Activated T-helper 1 cell treated with Interleukin-2 at 50 U/mL for 16 hours (primary cell): ENCODE results near the gene TIGD2.
"Not testable (repeated sequence)": the region's sequence is repeated elsewhere in the genome, so short reads cannot be mapped to it uniquely, and the experiment has no call there.

ENCODE experiments used
- DNase-seq: peaks from one replicate; pipeline ENCODE4 v3.0.0-alpha.2; 2020; ENCODE audit warnings: low read depth

TIGD2 gene

DNA sequence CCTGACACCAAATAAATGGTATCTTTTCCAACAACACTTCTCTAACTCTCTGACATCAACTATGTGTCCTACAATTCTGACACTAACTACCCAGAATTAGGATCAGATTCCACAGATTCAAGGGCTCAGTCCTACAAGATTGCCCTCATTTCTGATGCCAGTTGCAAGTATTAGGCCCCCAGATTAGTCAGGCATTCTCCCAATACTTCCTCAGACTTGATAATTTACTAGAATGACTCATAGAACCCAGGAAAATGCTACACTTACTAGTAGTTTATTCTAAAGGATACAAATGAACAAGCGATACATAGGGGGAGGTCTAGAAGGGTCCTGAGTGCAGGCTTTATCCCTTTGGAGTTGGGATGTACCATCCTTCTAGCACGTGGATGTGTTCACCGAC lies 8.5 kb downstream of the TIGD2 start:
- DNase-seq = no peak

- DNase-seq = no peak
Measured at GRCh38 chr4:89121387-89122068, 10.2 kb downstream of the TIGD2 start.

DNA sequence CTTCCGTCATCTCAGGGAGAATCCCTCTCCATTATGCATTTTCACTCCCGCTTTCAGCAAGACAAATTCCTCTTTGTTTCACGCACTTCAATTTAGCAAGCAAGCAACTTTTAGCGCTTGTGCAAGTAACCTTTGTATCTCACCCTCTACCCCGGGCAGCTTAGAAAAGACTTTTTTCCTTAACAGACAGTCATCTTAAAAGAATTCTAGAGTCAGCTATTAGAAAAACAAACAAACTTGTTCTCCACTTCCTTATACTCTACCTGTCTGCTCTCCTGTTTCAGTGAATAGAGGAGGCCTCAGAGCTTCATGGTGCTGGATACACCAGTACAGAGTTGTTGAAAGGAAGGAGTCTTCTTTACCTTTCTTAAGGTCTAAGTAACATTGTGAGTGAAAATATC lies 12.1 kb downstream of the TIGD2 start:
- no peak for DNase-seq

DNA sequence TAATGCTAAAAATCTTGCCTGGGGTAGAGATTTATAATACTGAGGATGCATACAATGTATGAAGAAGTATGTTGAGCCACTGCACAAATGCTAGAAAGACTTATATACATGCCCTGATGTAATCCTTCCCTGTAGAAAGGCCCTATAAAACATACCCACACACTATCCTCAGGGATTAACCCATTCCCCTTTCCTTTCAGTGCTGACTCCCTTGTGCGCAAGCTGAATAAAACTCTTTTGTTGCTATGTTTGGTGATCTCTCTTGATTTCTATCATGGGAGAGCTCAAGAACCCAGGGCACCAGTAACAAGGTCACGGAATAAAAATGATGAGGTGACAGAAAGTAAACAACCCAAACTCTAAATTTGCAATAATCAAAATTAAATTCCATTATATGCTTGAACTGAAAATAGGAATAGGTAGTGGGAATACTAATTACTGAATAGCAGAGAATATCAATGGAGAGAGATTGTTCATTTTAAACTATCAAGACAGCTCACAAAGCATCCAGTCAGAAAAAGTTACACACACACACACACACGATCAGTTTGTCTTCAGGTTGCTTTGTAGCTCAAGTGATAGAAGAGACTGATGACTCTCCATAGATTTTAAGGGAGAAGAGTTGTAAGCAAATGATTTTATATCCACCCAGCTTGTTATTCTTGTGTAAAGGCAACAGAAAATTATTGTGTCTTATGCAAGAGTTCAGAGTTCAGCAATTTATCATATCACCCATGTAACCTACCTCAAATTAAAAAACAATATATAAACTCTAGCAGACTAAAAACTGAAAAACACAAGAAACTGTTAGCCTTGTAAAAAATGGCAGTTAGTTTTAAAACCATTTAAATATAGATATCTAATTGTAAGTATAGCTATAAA lies 14.8 kb downstream of the TIGD2 start:
- no peak for DNase-seq

DNA sequence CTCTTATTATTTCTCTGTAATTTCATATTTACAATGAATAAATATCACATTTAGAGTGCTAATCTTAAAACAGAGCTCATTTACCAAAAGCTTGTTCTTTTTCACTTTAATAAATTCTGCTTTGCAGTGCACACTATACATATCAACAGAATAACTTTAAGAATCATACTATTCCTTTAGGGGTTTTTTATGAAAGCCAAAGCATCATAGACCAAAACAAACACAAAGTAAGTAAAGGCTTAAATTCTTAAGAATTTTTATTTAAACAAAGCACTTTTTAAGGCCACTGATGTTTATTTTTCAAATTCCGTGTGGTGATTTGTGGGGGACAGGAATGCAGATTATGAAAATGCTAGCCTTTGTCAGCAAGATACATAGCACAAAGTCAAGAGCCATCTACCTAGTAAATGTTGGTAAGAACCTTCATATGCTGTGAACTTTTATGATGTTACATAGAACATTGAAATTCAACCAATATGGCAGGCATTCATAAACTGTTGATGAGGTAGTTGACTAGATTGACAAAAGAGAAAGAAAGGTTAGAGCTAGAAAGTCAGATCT lies 17.8 kb downstream of the TIGD2 start:
- no peak for DNase-seq

- DNase-seq = no peak
Measured at GRCh38 chr4:89134775-89135319, 23.5 kb downstream of the TIGD2 start.

- DNase-seq = no peak
Measured at GRCh38 chr4:89136525-89136924, 25.2 kb downstream of the TIGD2 start.

DNA sequence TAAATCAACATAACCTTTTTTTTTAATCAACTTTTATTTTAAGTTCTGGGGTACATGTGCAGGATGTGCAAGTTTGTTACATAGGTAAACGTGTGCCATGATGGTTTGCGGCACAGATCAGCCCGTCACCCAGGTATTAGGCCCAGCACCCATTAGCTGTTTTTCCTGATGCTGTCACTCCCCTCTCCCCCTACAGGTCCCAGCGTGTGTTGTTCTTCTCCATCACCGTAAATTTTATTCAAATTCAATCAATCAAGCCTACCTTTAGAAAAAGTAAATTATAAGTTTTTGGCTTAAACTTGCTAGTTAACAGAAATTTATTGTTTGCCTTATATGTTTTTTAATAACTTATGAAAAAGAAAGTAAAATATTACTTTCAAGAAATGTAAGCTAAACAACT lies 25.9 kb downstream of the TIGD2 start:
- DNase-seq = no peak

DNA sequence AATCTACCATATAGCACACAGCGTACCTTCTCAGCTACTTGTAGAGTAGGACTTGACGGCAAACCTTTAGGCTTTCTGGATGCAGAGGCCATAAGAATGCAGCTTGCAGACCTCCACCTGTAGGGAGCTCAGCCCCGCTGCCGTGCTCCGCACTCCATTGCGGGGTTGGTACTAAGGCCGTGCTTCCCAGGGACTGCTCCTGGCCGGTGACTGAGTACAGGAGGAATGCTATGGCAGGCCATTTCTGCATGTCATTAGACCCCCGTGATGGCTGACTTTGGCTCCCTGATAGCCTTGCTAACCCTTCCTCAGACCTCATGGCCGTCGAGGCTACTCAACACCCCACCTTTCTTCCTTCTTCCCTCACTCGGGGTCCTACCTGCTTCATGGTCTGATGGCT lies 26.4 kb downstream of the TIGD2 start:
- no peak for DNase-seq

DNA sequence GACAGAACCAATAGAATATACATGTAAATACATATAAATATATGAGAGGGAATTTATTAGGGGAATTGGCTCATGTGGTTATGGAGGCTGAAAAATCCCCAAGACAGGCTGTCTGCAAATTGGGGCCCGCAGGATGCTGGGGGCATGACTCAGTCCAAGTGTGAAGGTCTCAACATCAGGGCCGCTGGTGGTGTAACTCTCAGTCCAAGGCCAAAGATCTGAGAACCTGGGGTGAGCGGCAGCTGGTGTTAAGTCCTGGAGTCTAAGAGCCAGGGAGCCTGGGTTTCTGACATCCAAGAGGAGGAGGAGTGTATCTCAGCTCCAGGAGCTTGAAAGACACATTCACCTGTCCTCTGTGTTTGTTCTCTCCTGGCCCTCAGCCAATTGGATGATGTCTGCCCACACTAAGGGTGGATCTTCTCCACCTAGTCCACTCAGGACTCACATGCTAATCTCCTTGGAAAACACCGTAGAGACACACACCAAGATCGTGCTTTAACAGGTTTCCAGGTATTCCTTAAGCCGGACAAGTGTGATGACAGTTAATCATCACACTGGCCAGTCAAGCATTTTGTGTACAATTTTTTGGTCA lies 28.9 kb downstream of the TIGD2 start:
- no peak for DNase-seq

DNA sequence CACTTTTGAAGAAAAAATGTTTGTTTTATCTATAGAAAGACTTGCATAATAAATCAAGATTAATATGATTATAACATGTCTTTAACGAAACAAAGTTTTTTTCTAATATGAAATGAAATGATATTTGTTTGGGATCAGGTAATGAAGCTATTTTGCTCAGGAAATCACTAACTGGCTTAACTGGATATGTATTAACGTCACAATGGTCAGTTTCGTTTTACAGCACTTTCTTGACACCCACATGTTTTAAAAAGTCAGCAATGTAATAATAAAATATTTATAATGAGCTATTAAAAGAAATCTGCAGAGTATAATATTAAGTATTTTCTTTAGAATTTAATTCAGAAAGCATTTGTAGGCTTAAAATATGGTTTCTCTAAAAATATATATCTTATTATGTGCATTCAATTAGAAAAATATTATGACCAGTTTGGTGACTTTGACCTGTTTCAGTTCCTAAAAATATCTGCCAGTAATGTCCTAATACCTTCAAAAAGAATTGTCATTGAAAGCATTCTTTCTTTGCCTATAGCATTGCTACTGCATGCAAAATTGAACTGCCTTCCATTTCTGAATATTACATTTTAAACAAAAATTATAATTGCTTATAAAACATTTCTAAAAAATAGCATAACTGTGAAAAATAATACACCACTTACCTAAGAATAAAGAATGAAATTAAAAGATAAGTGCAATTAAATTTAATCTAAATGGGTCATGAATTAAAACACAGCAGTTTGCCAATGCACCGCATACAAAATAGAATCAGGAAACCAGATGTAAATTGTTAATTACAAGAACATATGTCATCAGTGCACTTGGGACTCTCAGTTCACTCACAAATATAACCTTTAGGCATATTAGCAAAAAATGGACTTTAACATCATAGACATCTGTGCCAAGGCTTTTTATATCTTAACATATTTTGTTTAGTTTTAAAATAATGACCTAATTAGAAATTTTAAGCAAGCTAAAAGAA lies 31.6 kb downstream of the TIGD2 start:
- DNase-seq = no peak

DNA sequence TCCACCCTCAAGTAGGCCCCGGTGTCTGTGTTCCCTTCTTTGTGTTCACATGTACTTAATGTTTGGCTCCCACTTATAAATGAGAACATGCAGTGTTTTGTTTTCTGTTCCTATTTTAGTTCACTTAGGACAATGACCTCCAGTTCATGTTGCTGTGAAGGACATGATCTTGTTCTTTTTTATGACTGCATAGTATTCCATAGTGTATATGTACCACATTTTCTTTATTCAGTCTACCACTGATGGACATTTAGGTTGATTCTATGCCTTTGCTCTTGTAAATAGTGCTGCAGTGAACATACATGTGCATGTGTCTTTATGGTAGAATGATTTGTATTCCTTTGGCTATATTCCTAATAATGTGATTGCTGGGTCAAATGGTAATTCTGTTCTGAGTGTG lies 33.3 kb downstream of the TIGD2 start:
- not testable (repeated sequence) for DNase-seq

DNA sequence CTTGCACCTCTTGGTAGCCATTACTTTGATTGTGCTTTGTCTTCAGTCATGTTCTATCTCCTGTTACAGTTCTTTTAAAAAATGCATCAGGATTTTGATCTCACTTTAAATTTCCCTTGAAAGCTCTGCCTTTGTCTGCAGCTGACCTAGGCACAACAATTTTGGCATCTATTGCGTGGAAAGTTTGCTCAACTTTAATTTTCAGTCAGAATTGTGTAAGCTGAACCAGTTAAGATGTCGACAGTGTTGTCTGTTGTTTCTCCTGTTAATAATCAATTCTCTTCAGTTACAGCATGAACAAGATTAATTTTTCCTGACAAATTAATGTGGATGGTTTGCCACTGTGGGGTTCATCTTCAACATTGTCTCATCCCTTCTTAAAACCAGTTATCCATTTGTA lies 34.9 kb downstream of the TIGD2 start:
- DNase-seq = no peak

- DNase-seq = no peak
Measured at GRCh38 chr4:89152972-89153371, 41.6 kb downstream of the TIGD2 start.

GRCh38 chr4:89156174-89156914 lies 45.0 kb downstream of the TIGD2 start:
- no peak for DNase-seq

GRCh38 chr4:89157488-89158024 lies 46.2 kb downstream of the TIGD2 start:
- no peak for DNase-seq

- DNase-seq = no peak
Measured at GRCh38 chr4:89158884-89159503, 47.7 kb downstream of the TIGD2 start.

GRCh38 chr4:89160806-89161205 lies 49.5 kb downstream of the TIGD2 start:
- DNase-seq = no peak

GRCh38 chr4:89161841-89162240 lies 50.5 kb downstream of the TIGD2 start:
- DNase-seq = no peak

- no peak for DNase-seq
Measured at GRCh38 chr4:89162496-89162895, 51.2 kb downstream of the TIGD2 start.
